Parathyroid adenoma (tissue), 2 donors: Measurements from ENCODE around the gene CAPN8.

ENCODE experiments used
- H2AFZ ChIP-seq: fragments of 300-600 bp; sonication (generic); one replicate; pipeline ENCODE4 v1.7.0; 2017; ENCODE audit warnings: antibody characterized with exemption, mild to moderate bottlenecking
- H3K27ac ChIP-seq: fragments of 300-600 bp; sonication (generic); one replicate; pipeline ENCODE4 v1.7.0; 2017
- H3K27me3 ChIP-seq: fragments of 300-600 bp; sonication (generic); one replicate; pipeline ENCODE4 v1.7.0; 2017; ENCODE audit warnings: low read length; ENCODE audit not compliant: control insufficient read depth, insufficient read depth
- H3K36me3 ChIP-seq: fragments of 300-600 bp; sonication (generic); one replicate; pipeline ENCODE4 v1.7.0; 2017; ENCODE audit warnings: low read length; ENCODE audit not compliant: control insufficient read depth, insufficient read depth
- H3K4me1 ChIP-seq: fragments of 300-600 bp; sonication (generic); one replicate; pipeline ENCODE4 v1.7.0; 2017; ENCODE audit warnings: control low read depth
- H3K4me2 ChIP-seq: fragments of 300-600 bp; sonication (generic); one replicate; pipeline ENCODE4 v1.7.0; 2017; ENCODE audit warnings: low read length
- H3K4me3 ChIP-seq: fragments of 300-600 bp; sonication (generic); one replicate; pipeline ENCODE4 v1.7.0; 2017; ENCODE audit warnings: low read depth, low read length
- H3K79me2 ChIP-seq: fragments of 300-600 bp; sonication (generic); one replicate; pipeline ENCODE4 v1.7.0; 2017; ENCODE audit warnings: control low read depth
- H3K9ac ChIP-seq: fragments of 300-600 bp; sonication (generic); one replicate; pipeline ENCODE4 v1.7.0; 2017; ENCODE audit warnings: mild to moderate bottlenecking
- H3K9me3 ChIP-seq: fragments of 300-600 bp; sonication (generic); one replicate; pipeline ENCODE4 v1.7.0; 2017; ENCODE audit warnings: low read length; ENCODE audit not compliant: control insufficient read depth
- TF ChIP-seq, protein P1 (sequence below): fragments of 300-600 bp; sonication (generic); IDR thresholded peaks from one replicate; pipeline ENCODE4 v1.7.0; 2017; ENCODE audit warnings: antibody characterized with exemption, mild to moderate bottlenecking
- donor health status: primary hyperparathyroidism.

CAPN8 gene

GRCh38 chr1:223707256-223708000, 41.9 kb upstream of the CAPN8 start:
- no peaks in the 10 kb centered on the region for H3K27me3 ChIP-seq
- peak overlapping the region; percentile 81 for H3K27ac ChIP-seq
- H2AFZ ChIP-seq, result peak overlapping the region; percentile 42
- H3K36me3 ChIP-seq, result no peaks in the 10 kb centered on the region
- H3K9ac ChIP-seq, result no peak overlapping the region
- H3K79me2 ChIP-seq, result no peaks in the 10 kb centered on the region
- peak overlapping the region; percentile 24 for H3K4me2 ChIP-seq
- H3K4me1 ChIP-seq, result peaks cover 26% of the 10 kb centered on the region
- no peaks in the 10 kb centered on the region for H3K9me3 ChIP-seq
- H3K4me3 ChIP-seq, result peak overlapping the region; percentile 17
- TF ChIP-seq, protein P1, sequence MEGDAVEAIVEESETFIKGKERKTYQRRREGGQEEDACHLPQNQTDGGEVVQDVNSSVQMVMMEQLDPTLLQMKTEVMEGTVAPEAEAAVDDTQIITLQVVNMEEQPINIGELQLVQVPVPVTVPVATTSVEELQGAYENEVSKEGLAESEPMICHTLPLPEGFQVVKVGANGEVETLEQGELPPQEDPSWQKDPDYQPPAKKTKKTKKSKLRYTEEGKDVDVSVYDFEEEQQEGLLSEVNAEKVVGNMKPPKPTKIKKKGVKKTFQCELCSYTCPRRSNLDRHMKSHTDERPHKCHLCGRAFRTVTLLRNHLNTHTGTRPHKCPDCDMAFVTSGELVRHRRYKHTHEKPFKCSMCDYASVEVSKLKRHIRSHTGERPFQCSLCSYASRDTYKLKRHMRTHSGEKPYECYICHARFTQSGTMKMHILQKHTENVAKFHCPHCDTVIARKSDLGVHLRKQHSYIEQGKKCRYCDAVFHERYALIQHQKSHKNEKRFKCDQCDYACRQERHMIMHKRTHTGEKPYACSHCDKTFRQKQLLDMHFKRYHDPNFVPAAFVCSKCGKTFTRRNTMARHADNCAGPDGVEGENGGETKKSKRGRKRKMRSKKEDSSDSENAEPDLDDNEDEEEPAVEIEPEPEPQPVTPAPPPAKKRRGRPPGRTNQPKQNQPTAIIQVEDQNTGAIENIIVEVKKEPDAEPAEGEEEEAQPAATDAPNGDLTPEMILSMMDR, result no peak

DNA sequence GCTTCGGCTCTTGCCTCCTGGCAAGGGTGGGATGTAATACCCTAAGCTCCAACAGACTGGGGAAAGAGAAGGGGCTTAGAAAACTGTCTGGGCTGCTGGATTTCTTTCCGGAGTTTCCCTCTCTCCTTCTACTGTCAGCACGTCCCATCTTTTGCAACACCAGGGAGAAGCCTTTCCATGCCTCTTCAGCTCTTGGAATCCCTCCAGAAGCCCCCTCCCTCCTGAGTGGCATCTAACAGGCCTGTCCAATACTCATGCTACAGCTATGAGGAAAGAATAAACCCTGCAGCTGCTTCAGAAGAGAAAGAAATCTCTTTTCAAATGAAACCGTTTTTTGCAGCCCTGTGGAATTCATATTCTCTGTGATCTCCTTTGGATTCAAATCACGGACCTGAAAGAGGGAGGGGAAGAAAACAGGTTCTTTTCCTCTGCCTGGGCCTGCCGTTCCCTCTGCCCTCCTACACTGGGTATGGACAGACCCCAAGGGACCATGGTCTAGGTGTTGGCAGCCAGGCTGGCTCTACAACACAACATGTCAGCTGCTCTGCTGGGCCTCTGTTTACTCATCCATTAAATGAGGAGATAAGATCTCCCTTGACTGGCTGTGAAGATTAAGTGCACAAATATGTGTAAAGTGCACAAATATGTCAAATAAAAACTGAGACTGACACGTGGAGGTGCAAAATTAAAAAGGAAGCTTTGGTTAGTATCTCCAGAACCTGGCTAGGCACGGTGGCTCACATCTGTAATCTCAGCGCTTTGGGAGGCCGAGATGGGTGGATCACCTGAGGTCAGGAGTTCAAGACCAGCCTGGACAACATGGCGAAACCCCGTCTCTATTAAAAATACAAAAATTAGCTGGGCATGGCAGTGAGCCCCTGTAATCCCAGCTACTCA, 40.8 kb upstream of the CAPN8 start:
- peak overlapping the region; percentile 19 for H3K4me2 ChIP-seq
- no peaks in the 10 kb centered on the region for H3K9me3 ChIP-seq
- H3K27me3 ChIP-seq, result no peaks in the 10 kb centered on the region
- H2AFZ ChIP-seq, result peak overlapping the region; percentile 33
- TF ChIP-seq, protein P1, result no peak
- H3K4me1 ChIP-seq, result peaks cover 26% of the 10 kb centered on the region
- no peak overlapping the region for H3K9ac ChIP-seq
- H3K4me3 ChIP-seq, result no peak overlapping the region
- no peaks in the 10 kb centered on the region for H3K36me3 ChIP-seq
- peak overlapping the region; percentile 81 for H3K27ac ChIP-seq
- no peaks in the 10 kb centered on the region for H3K79me2 ChIP-seq

- Histone ChIP-seq H3K4me3 (peak overlapping the region; percentile 5), H2AFZ (peak overlapping the region; percentile 58), H3K27me3 (no peaks in the 10 kb centered on the region), H3K27ac (peak overlapping the region; percentile 36), H3K4me1 (peaks cover 37% of the 10 kb centered on the region), H3K36me3 (no peaks in the 10 kb centered on the region), H3K9ac (no peak overlapping the region), H3K79me2 (no peaks in the 10 kb centered on the region), H3K9me3 (no peaks in the 10 kb centered on the region), H3K4me2 (peak overlapping the region; percentile 39)
- TF ChIP-seq, protein P1, result no peak
These were observed 39.7 kb upstream of the CAPN8 start for GRCh38 chr1:223704921-223705878.

DNA sequence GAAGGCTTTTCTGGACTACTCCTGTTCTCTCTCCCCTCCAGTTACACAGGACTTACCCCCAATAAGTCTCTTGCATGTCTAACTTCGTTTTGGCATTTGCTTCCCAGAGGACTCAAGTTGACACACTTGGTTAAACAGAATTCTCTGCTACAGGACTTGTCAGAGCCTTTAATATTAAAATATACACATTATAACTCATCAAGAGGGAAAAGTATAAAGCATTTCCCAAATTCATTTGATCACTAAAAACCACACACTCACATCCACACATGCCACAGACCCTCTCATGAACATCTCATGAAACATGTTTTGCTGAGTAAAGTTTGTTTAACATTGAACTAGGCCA, 38.1 kb upstream of the CAPN8 start:
- no peaks in the 10 kb centered on the region for H3K27me3 ChIP-seq
- no peaks in the 10 kb centered on the region for H3K36me3 ChIP-seq
- H3K79me2 ChIP-seq, result no peaks in the 10 kb centered on the region
- TF ChIP-seq, protein P1, result no peak
- H3K4me2 ChIP-seq, result no peak overlapping the region
- no peaks in the 10 kb centered on the region for H3K9me3 ChIP-seq
- no peak overlapping the region for H2AFZ ChIP-seq
- H3K27ac ChIP-seq, result no peak overlapping the region
- H3K9ac ChIP-seq, result no peak overlapping the region
- H3K4me1 ChIP-seq, result peaks cover 48% of the 10 kb centered on the region
- H3K4me3 ChIP-seq, result no peak overlapping the region
